HepG2 (cell line): ENCODE data around the gene BBS12. TPM values are rescaled to one million over a fixed set of nuclear protein-coding genes. Genes with fewer than 3 reads are reported as not detected.

Experiments
- ATAC-seq: fragments of 200-7000 bp; cut with Tn5 transposase; 3 replicates; pipeline ENCODE4 v1.9.1; 2020; ENCODE audit warnings: mild to moderate bottlenecking, moderate library complexity
- BruUV-seq: library from RNA; stranded (reverse); fragments of 400-500 nt; replicated peaks from 2 replicates; lab custom pipeline; 2021; lab: Mats Ljungman, UMichigan
- CTCF ChIA-PET: fragments of 300-600 bp; formaldehyde crosslinking; extraction: SDS; loops from one replicate; lab custom pipeline; 2021; ENCODE audit warnings: low total read pairs, inconsistent platforms, low intra/inter-chr PET ratio; lab: Yijun Ruan, JAX
- POLR2A ChIA-PET: fragments of 350-600 bp; sonication (Branson Sonifier 250); formaldehyde crosslinking; loops from one replicate; lab custom pipeline; 2020; ENCODE audit warnings: antibody characterized with exemption, inconsistent platforms; lab: Yijun Ruan, JAX
- DNase-seq: peaks from one replicate; pipeline ENCODE4 v3.0.0-alpha.2; 2015; ENCODE audit warnings: low spot score
- FAIRE-seq: peaks from 3 replicates; lab custom pipeline; 2011; peaks lifted over from hg19 to GRCh38; lab: Jason Lieb, UNC
- H2AFZ ChIP-seq: one replicate; pipeline ENCODE4 v1.6.1; 2011; ENCODE audit warnings: low read length, inconsistent platforms
- H3K27ac ChIP-seq: fragments of 300-600 bp; 3 replicates; pipeline ENCODE4 v1.8.0; 2011; ENCODE audit warnings: mixed run types, mild to moderate bottlenecking, mixed read lengths, low read length, inconsistent platforms; ENCODE audit not compliant: insufficient read depth; ENCODE audit errors: extremely low read length
- H3K27me3 ChIP-seq, 2 experiments: fragments of 200-600 bp in 1 of 2; 2 replicates in 1 of 2; 3 replicates in 1 of 2; pipeline versions ENCODE4 v1.6.0 to v1.8.0; 2011; ENCODE audit warnings: low read length in 2 of 2, mild to moderate bottlenecking in 2 of 2, moderate library complexity in 2 of 2, inconsistent platforms in 1 of 2; ENCODE audit not compliant: insufficient read depth in 2 of 2, control insufficient read depth in 1 of 2
- H3K36me3 ChIP-seq, 2 experiments: fragments of 200-600 bp in 1 of 2; replicated peaks in 1 of 2; 2 replicates in 1 of 2; 3 replicates in 1 of 2; pipeline versions ENCODE4 v1.5.1 to v1.8.0; 2011; ENCODE audit warnings: low read length in 2 of 2, inconsistent platforms in 1 of 2; ENCODE audit not compliant: insufficient read depth in 2 of 2, control insufficient read depth in 1 of 2
- H3K4me1 ChIP-seq: 2 replicates; pipeline ENCODE4 v1.5.1; 2012; ENCODE audit warnings: low read length, inconsistent platforms; ENCODE audit not compliant: insufficient read depth
- H3K4me2 ChIP-seq: 2 replicates; pipeline ENCODE4 v1.6.0; 2011; ENCODE audit warnings: low read depth, low read length, inconsistent platforms
- H3K4me3 ChIP-seq, 3 experiments: fragments of 200-600 bp in 1 of 3; sonication (generic), shearing (Covaris generic) in 1 of 3; replicated peaks in 1 of 3; 2 replicates each; pipeline ENCODE4 v1.5.1; 2011 to 2016; ENCODE audit warnings: low read length in 3 of 3, inconsistent platforms in 2 of 3, low read depth in 2 of 3, mild to moderate bottlenecking in 2 of 3, control low read depth in 1 of 3, mixed read lengths in 1 of 3; ENCODE audit not compliant: insufficient read depth in 1 of 3
- H3K79me2 ChIP-seq: one replicate; pipeline ENCODE4 v1.6.1; 2011; ENCODE audit warnings: low read length, inconsistent platforms; ENCODE audit not compliant: insufficient read depth
- H3K9ac ChIP-seq: 2 replicates; pipeline ENCODE4 v1.6.0; 2011; ENCODE audit warnings: mild to moderate bottlenecking, low read depth, low read length, inconsistent platforms; ENCODE audit not compliant: insufficient read depth
- H3K9me3 ChIP-seq: 2 replicates; pipeline ENCODE4 v1.5.1; 2012; ENCODE audit warnings: mild to moderate bottlenecking, low read length
- H4K20me1 ChIP-seq: 2 replicates; pipeline ENCODE4 v1.6.0; 2011; ENCODE audit warnings: inconsistent platforms, mild to moderate bottlenecking, low read length, moderate library complexity; ENCODE audit not compliant: insufficient read depth
- CEBPB ChIP-seq: IDR thresholded peaks from 2 replicates; pipeline ENCODE4 v1.6.1; 2011; ENCODE audit warnings: low read depth, low read length, improper control_type of control experiment, borderline replicate concordance
- CENPX ChIP-seq: sonication (generic); formaldehyde crosslinking; IDR thresholded peaks from 2 replicates; pipeline ENCODE4 v1.9.0; 2021; ENCODE audit warnings: mild to moderate bottlenecking, missing genetic modification reagents, moderate library complexity
- NFATC3 ChIP-seq: sonication (generic); formaldehyde crosslinking; IDR thresholded peaks from 2 replicates; pipeline ENCODE4 v1.5.1; 2020; ENCODE audit warnings: mild to moderate bottlenecking, missing genetic modification reagents
- PHF21A ChIP-seq: sonication (generic); formaldehyde crosslinking; IDR thresholded peaks from 2 replicates; pipeline ENCODE4 v1.5.0; 2020; ENCODE audit warnings: mild to moderate bottlenecking, missing genetic modification reagents
- ZNF180 ChIP-seq: sonication (generic); formaldehyde crosslinking; IDR thresholded peaks from 2 replicates; pipeline ENCODE4 v1.4.0; 2020; ENCODE audit warnings: low read depth, missing genetic modification reagents, borderline replicate concordance
- ZNF260 ChIP-seq: sonication (generic); formaldehyde crosslinking; IDR thresholded peaks from 2 replicates; pipeline ENCODE4 v1.4.0; 2020; ENCODE audit warnings: missing genetic modification reagents, low read depth, mild to moderate bottlenecking, borderline replicate concordance
- ZNF546 ChIP-seq: sonication (generic); formaldehyde crosslinking; conservative IDR thresholded peaks from 2 replicates; pipeline ENCODE4 v1.8.1; 2023; ENCODE audit warnings: mild to moderate bottlenecking, missing genetic modification reagents
- WGBS: methylation state at CpG from one replicate; pipeline ENCODE4 v1.1.6; 2017; ENCODE audit warnings: low lambda C conversion rate; 5-methylcytosine and 5-hydroxymethylcytosine counted together
- in situ Hi-C: cut with HindIII; loops from 2 replicates; pipeline ENCODE4 v1.10.0; 2017; ENCODE audit warnings: low pct_unique_long_range_greater_than_20kb; ENCODE audit not compliant: extremely low pct_ligation_motif_present
- intact Hi-C: fragments of 100-400 bp; cut with micrococcal nuclease; formaldehyde crosslinking; loops from one replicate; pipeline ENCODE4 v1.10.0; 2022; ENCODE audit not compliant: unreplicated experiment
- polyA plus RNA-seq, 8 experiments: library from polyadenylated mRNA; depleted of rRNA in 3 of 8; stranded (reverse) in 7 of 8; unstranded in 1 of 8; fragments of >200 nt; fragmentation: Illumina TruSeq in 4 of 8; extraction: Trizol in 4 of 8; gene quantifications; 2 replicates each; pipeline versions ENCODE4 v1.2.1 to v1.2.3, GENCODE V29; 2011 to 2016; ENCODE audit warnings: low read depth in 4 of 8, missing spikeins in 1 of 8, mixed read lengths in 1 of 8; ENCODE audit not compliant: insufficient read depth in 1 of 8
- total RNA-seq, 5 experiments: library from RNA; depleted of rRNA; stranded (reverse); fragments of >200 nt; fragmentation: Illumina TruSeq; extraction: Trizol; gene quantifications; 2 replicates each; pipeline ENCODE4 v1.2.3, GENCODE V29; 2016; ENCODE audit warnings: low read depth in 1 of 5
- TF ChIP-seq, protein P1 (sequence below): sonication (generic); formaldehyde crosslinking; IDR thresholded peaks from 2 replicates; pipeline ENCODE4 v1.8.1; 2023; ENCODE audit warnings: missing genetic modification reagents, mild to moderate bottlenecking, borderline replicate concordance
- TF ChIP-seq, protein P2 (sequence below): sonication (generic); formaldehyde crosslinking; IDR thresholded peaks from 2 replicates; pipeline ENCODE4 v1.5.1; 2020; ENCODE audit warnings: mild to moderate bottlenecking, missing genetic modification reagents, moderate library complexity
- TF ChIP-seq, protein P3 (sequence below): sonication (generic); formaldehyde crosslinking; IDR thresholded peaks from 2 replicates; pipeline ENCODE4 v1.4.0; 2020; ENCODE audit warnings: missing genetic modification reagents, borderline replicate concordance

The BBS12 gene
- total and polyA plus RNA-seq, 2 of the 13 experiments (the other 11 are each of a cell fraction or from before 2014, with no cell fraction given): 0.32 to 1.7 TPM

DNA sequence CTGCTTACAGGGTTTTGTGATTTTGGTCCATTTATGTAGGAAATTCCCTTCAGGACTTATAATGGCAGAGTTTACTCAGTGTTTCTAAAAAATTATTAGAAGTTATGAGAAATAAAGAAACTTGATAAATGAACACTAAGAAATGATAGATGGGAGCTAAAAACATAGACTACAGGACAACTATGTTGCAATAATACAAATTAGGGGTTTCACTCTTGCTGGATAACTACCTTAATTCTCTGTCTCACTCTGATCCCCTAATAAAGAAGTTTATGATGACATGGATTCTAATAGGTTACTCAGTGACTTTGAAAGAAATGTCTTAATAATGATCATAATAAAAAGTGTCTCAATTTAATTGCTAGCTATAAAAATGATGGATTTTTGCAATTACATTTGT lies 23.3 kb upstream of the BBS12 start:
- POLR2A ChIA-PET: no interaction called here
- no peaks in the 10 kb centered on the region; a peak in 1 of 5 replicates for H3K27me3 ChIP-seq

DNA sequence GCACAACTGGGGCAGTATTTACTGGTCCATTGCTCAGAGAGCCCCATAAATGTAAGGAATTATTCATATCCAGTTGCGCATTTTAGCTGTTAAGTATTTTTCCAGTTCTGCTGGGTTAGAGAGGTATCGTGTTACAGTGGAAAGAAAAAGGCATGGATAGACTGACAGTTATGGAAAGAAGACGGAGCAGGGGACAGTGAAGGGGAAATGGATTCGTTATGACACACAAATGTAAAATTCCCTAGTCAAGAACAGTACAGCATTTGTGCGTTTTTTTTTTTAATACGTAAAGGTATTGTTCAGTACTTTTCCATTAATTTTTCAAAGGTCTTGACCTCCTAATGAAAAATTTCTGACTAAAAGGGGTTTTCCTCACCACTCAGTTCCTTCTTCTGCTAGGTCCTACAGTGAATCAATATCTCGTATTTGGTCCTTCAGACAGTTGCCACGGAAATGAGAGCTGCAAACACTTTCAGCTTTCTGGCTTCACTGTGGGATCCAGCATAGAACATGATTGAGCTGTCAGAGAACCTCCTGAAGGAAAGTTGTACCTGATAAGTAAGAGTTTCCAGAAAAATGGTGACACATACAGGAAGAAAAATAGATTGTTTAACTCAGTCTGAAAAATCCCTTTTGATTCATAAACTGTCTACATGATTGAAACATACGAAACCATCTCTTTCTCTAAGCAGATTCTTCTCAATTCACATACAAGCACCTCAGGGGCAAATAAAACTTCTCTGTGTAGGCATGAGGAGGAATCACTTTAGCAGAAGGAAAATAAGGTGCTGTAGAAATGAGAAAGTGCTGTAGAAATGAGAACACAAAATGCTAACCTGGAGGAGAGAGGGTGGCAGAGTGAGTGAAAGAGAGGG lies 21.8 kb upstream of the BBS12 start:
- no peak for FAIRE-seq
- no peaks in the 10 kb centered on the region for H3K36me3 ChIP-seq
- in situ Hi-C loops (no loop called here), intact Hi-C loops (no loop called here)
- no peaks in the 10 kb centered on the region for H3K4me1 ChIP-seq
- 50% methylated on average over 9 of the region's 9 CpGs for WGBS
- CTCF ChIA-PET: no interaction called here
- no peak for ATAC-seq
- POLR2A ChIA-PET: no interaction called here
- no peak overlapping the region for H3K4me3 ChIP-seq
- no peaks in the 10 kb centered on the region; a peak in 1 of 5 replicates for H3K27me3 ChIP-seq
- H3K4me2 ChIP-seq: no peak overlapping the region
- H3K79me2 ChIP-seq: no peaks in the 10 kb centered on the region
- no peak overlapping the region for H3K9ac ChIP-seq
- BruUV-seq: no TSS peak
- no peak overlapping the region for H2AFZ ChIP-seq
- no peaks in the 10 kb centered on the region for H3K9me3 ChIP-seq
- no peak for DNase-seq
- no peak overlapping the region for H3K27ac ChIP-seq
- no peaks in the 10 kb centered on the region for H4K20me1 ChIP-seq
- no peak for TF ChIP-seq PHF21A (CRISPR knock-in tag)
- TF ChIP-seq, protein P1, sequence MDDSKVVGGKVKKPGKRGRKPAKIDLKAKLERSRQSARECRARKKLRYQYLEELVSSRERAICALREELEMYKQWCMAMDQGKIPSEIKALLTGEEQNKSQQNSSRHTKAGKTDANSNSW (CRISPR knock-in tag): no peak
- TF ChIP-seq, protein P2, sequence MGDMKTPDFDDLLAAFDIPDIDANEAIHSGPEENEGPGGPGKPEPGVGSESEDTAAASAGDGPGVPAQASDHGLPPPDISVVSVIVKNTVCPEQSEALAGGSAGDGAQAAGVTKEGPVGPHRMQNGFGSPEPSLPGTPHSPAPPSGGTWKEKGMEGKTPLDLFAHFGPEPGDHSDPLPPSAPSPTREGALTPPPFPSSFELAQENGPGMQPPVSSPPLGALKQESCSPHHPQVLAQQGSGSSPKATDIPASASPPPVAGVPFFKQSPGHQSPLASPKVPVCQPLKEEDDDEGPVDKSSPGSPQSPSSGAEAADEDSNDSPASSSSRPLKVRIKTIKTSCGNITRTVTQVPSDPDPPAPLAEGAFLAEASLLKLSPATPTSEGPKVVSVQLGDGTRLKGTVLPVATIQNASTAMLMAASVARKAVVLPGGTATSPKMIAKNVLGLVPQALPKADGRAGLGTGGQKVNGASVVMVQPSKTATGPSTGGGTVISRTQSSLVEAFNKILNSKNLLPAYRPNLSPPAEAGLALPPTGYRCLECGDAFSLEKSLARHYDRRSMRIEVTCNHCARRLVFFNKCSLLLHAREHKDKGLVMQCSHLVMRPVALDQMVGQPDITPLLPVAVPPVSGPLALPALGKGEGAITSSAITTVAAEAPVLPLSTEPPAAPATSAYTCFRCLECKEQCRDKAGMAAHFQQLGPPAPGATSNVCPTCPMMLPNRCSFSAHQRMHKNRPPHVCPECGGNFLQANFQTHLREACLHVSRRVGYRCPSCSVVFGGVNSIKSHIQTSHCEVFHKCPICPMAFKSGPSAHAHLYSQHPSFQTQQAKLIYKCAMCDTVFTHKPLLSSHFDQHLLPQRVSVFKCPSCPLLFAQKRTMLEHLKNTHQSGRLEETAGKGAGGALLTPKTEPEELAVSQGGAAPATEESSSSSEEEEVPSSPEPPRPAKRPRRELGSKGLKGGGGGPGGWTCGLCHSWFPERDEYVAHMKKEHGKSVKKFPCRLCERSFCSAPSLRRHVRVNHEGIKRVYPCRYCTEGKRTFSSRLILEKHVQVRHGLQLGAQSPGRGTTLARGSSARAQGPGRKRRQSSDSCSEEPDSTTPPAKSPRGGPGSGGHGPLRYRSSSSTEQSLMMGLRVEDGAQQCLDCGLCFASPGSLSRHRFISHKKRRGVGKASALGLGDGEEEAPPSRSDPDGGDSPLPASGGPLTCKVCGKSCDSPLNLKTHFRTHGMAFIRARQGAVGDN: no peak
- TF ChIP-seq CENPX (CRISPR knock-in tag): no peak
- no peak for TF ChIP-seq ZNF546 (CRISPR knock-in tag)
- no peak for TF ChIP-seq NFATC3 (CRISPR knock-in tag)

More for the DNA sequence above, 23.3 kb upstream of the BBS12 start:
- CTCF ChIA-PET: no interaction called here
- H2AFZ ChIP-seq: no peak overlapping the region
- no peak overlapping the region for H3K27ac ChIP-seq
- no peaks in the 10 kb centered on the region for H3K36me3 ChIP-seq
- no peaks in the 10 kb centered on the region for H3K4me1 ChIP-seq
- no TSS peak for BruUV-seq
- no peaks in the 10 kb centered on the region for H4K20me1 ChIP-seq
- ATAC-seq (no peak), FAIRE-seq (no peak), DNase-seq (no peak)
- H3K4me2 ChIP-seq: no peak overlapping the region
- H3K9ac ChIP-seq: no peak overlapping the region
- no peaks in the 10 kb centered on the region for H3K79me2 ChIP-seq
- TF ChIP-seq ZNF180 (no peak), ZNF260 (CRISPR knock-in tag) (no peak), CEBPB (peak; percentile 39; the same call in 1 of the 2 replicates)
- TF ChIP-seq, protein P3, sequence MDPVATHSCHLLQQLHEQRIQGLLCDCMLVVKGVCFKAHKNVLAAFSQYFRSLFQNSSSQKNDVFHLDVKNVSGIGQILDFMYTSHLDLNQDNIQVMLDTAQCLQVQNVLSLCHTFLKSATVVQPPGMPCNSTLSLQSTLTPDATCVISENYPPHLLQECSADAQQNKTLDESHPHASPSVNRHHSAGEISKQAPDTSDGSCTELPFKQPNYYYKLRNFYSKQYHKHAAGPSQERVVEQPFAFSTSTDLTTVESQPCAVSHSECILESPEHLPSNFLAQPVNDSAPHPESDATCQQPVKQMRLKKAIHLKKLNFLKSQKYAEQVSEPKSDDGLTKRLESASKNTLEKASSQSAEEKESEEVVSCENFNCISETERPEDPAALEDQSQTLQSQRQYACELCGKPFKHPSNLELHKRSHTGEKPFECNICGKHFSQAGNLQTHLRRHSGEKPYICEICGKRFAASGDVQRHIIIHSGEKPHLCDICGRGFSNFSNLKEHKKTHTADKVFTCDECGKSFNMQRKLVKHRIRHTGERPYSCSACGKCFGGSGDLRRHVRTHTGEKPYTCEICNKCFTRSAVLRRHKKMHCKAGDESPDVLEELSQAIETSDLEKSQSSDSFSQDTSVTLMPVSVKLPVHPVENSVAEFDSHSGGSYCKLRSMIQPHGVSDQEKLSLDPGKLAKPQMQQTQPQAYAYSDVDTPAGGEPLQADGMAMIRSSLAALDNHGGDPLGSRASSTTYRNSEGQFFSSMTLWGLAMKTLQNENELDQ (CRISPR knock-in tag): no peak
- in situ Hi-C loops (no loop called here), intact Hi-C loops (no loop called here)
- H3K4me3 ChIP-seq: no peak overlapping the region
- no peaks in the 10 kb centered on the region for H3K9me3 ChIP-seq
